WTC11 (cell line): ENCODE measurements around the gene GPBP1L1. TPM values are rescaled to one million over a fixed set of nuclear protein-coding genes. Genes with fewer than 3 reads are reported as not detected.

ENCODE experiments used
- ATAC-seq: fragments of 200-7000 bp; cut with Tn5 transposase; 2 replicates; pipeline ENCODE4 v1.10.0; 2021; ENCODE audit warnings: mild to moderate bottlenecking, moderate library complexity
- CTCF ChIA-PET: fragments of 300-600 bp; sonication (Branson Sonifier 250); formaldehyde crosslinking; loops from one replicate; lab custom pipeline; 2021; ENCODE audit warnings: antibody characterized with exemption; lab: Charles Lee
- POLR2A ChIA-PET: fragments of 350-600 bp; sonication (Branson Sonifier 250); formaldehyde crosslinking; loops from one replicate; lab custom pipeline; 2021; ENCODE audit warnings: antibody characterized with exemption; lab: Charles Lee
- DNase-seq: peaks from one replicate; pipeline ENCODE4 v3.0.0; 2021; ENCODE audit warnings: low spot score
- H3K27ac Mint-ChIP-seq: 2 replicates; pipeline ENCODE4 v1.8.0; 2021; ENCODE audit warnings: mixed read lengths
- H3K27me3 Mint-ChIP-seq: 2 replicates; pipeline ENCODE4 v1.8.0; 2021; ENCODE audit warnings: low read depth, mild to moderate bottlenecking, moderate library complexity, mixed read lengths
- H3K36me3 Mint-ChIP-seq: 2 replicates; pipeline ENCODE4 v1.8.0; 2021; ENCODE audit warnings: mixed read lengths
- H3K4me1 Mint-ChIP-seq: 2 replicates; pipeline ENCODE4 v1.8.0; 2022; ENCODE audit warnings: mixed read lengths
- H3K4me3 Mint-ChIP-seq: 2 replicates; pipeline ENCODE4 v1.8.0; 2021; ENCODE audit warnings: mild to moderate bottlenecking, moderate library complexity, mixed read lengths
- H3K9me3 Mint-ChIP-seq: 2 replicates; pipeline ENCODE4 v1.8.0; 2021; ENCODE audit warnings: mixed read lengths
- ATF3 ChIP-seq: sonication (generic); formaldehyde crosslinking; conservative IDR thresholded peaks from 2 replicates; pipeline ENCODE4 v1.8.1; 2022; ENCODE audit warnings: mild to moderate bottlenecking, missing genetic modification reagents
- ATF6 ChIP-seq: sonication (generic); formaldehyde crosslinking; IDR thresholded peaks from 2 replicates; pipeline ENCODE4 v1.8.1; 2023; ENCODE audit warnings: mild to moderate bottlenecking, missing genetic modification reagents
- CBFB ChIP-seq: sonication (generic); formaldehyde crosslinking; IDR thresholded peaks from 2 replicates; pipeline ENCODE4 v1.8.1; 2022; ENCODE audit warnings: mild to moderate bottlenecking, low read depth, missing genetic modification reagents
- E2F5 ChIP-seq: sonication (generic); formaldehyde crosslinking; IDR thresholded peaks from 2 replicates; pipeline ENCODE4 v1.8.1; 2022; ENCODE audit warnings: mild to moderate bottlenecking, moderate library complexity, missing genetic modification reagents
- ERG ChIP-seq: fragments of 250-450 bp; sonication (Bioruptor Pico); IDR thresholded peaks from 2 replicates; pipeline ENCODE4 v1.8.0; 2021; ENCODE audit warnings: mild to moderate bottlenecking
- ESRRA ChIP-seq: sonication (generic); formaldehyde crosslinking; IDR thresholded peaks from 2 replicates; pipeline ENCODE4 v1.8.1; 2022; ENCODE audit warnings: mild to moderate bottlenecking, missing genetic modification reagents, borderline replicate concordance
- FOXP1 ChIP-seq: sonication (generic); formaldehyde crosslinking; IDR thresholded peaks from 2 replicates; pipeline ENCODE4 v1.8.0; 2022; ENCODE audit warnings: missing genetic modification reagents, mild to moderate bottlenecking, moderate library complexity, borderline replicate concordance
- FOXP4 ChIP-seq: sonication (generic); formaldehyde crosslinking; IDR thresholded peaks from 2 replicates; pipeline ENCODE4 v1.8.0; 2022; ENCODE audit warnings: mild to moderate bottlenecking, missing genetic modification reagents
- GABPB1 ChIP-seq: sonication (generic); formaldehyde crosslinking; IDR thresholded peaks from 2 replicates; pipeline ENCODE4 v1.8.1; 2023; ENCODE audit warnings: mild to moderate bottlenecking, missing genetic modification reagents
- GTF2I ChIP-seq: fragments of 250-450 bp; sonication (Bioruptor Pico); conservative IDR thresholded peaks from 2 replicates; pipeline ENCODE4 v1.4.0; 2021; ENCODE audit warnings: mild to moderate bottlenecking
- HMGXB4 ChIP-seq: sonication (generic); formaldehyde crosslinking; IDR thresholded peaks from 2 replicates; pipeline ENCODE4 v1.8.1; 2023; ENCODE audit warnings: mild to moderate bottlenecking, moderate library complexity, missing genetic modification reagents
- IRF1 ChIP-seq: sonication (generic); formaldehyde crosslinking; IDR thresholded peaks from 2 replicates; pipeline ENCODE4 v1.8.0; 2023; ENCODE audit warnings: missing genetic modification reagents
- IRF2 ChIP-seq: sonication (generic); formaldehyde crosslinking; IDR thresholded peaks from 2 replicates; pipeline ENCODE4 v1.8.0; 2022; ENCODE audit warnings: low read depth, missing genetic modification reagents, borderline replicate concordance
- NFYB ChIP-seq: sonication (generic); formaldehyde crosslinking; conservative IDR thresholded peaks from 2 replicates; pipeline ENCODE4 v1.8.0; 2022; ENCODE audit warnings: low read depth, missing genetic modification reagents
- NR3C1 ChIP-seq: sonication (generic); formaldehyde crosslinking; conservative IDR thresholded peaks from 2 replicates; pipeline ENCODE4 v1.8.1; 2023; ENCODE audit warnings: low read depth, mild to moderate bottlenecking, missing genetic modification reagents
- PRRX2 ChIP-seq: fragments of 250-450 bp; sonication (Bioruptor Pico); IDR thresholded peaks from 2 replicates; pipeline ENCODE4 v1.8.0; 2021; ENCODE audit warnings: mild to moderate bottlenecking
- STAT6 ChIP-seq: sonication (generic); formaldehyde crosslinking; conservative IDR thresholded peaks from 2 replicates; pipeline ENCODE4 v1.8.1; 2023; ENCODE audit warnings: mild to moderate bottlenecking, low read depth, missing genetic modification reagents, moderate library complexity
- TCF7 ChIP-seq: sonication (generic); formaldehyde crosslinking; IDR thresholded peaks from 2 replicates; pipeline ENCODE4 v1.8.0; 2022; ENCODE audit warnings: mild to moderate bottlenecking, low read depth, missing genetic modification reagents, moderate library complexity
- TP53 ChIP-seq: sonication (generic); formaldehyde crosslinking; IDR thresholded peaks from 2 replicates; pipeline ENCODE4 v1.8.1; 2023; ENCODE audit warnings: mild to moderate bottlenecking, missing genetic modification reagents
- ZBTB21 ChIP-seq: sonication (generic); formaldehyde crosslinking; IDR thresholded peaks from 2 replicates; pipeline ENCODE4 v1.8.1; 2023; ENCODE audit warnings: mild to moderate bottlenecking, missing genetic modification reagents, borderline replicate concordance
- ZNF416 ChIP-seq: fragments of 250-450 bp; sonication (Bioruptor Pico); IDR thresholded peaks from 2 replicates; pipeline ENCODE4 v1.9.0; 2021; ENCODE audit warnings: mild to moderate bottlenecking, inconsistent platforms
- total RNA-seq: library from RNA; stranded (reverse); gene quantifications from 3 replicates; pipeline ENCODE4 v1.2.3, GENCODE V29; 2021

The GPBP1L1 gene
- total RNA-seq, 1 experiment from 2014 or later, result 126 TPM

- Mint-ChIP-seq H3K27me3 (no peaks in the 10 kb centered on the region), H3K4me1 (no peaks in the 10 kb centered on the region), H3K36me3 (no peaks in the 10 kb centered on the region), H3K4me3 (no peak overlapping the region), H3K9me3 (no peaks in the 10 kb centered on the region), H3K27ac (no peak overlapping the region)
- no peak for TF ChIP-seq HMGXB4 (CRISPR knock-in tag)
- TF ChIP-seq IRF1 (CRISPR knock-in tag), result no peak
- TF ChIP-seq FOXP4 (CRISPR knock-in tag), result no peak
- no peak for TF ChIP-seq GTF2I
- TF ChIP-seq TCF7 (CRISPR knock-in tag), result no peak
- TF ChIP-seq NFYB, result no peak
- no peak for TF ChIP-seq CBFB (CRISPR knock-in tag)
- no peak for TF ChIP-seq ESRRA (CRISPR knock-in tag)
- no peak for ATAC-seq
- POLR2A ChIA-PET, result no interaction called here
- DNase-seq, result no peak
- CTCF ChIA-PET, result no interaction called here
Observed at GRCh38 chr1:45713711-45714110, 27.4 kb upstream of the GPBP1L1 start.

- H3K27ac Mint-ChIP-seq, result no peak overlapping the region
Observed at GRCh38 chr1:45704637-45705036, 18.3 kb upstream of the GPBP1L1 start.

GRCh38 chr1:45694823-45695222, 8.5 kb upstream of the GPBP1L1 start:
- ChIA-PET CTCF (no interaction called here), POLR2A (interaction anchor here (0.8 kb wide), 1 partner anchor 108 kb away, joined by 3 read pairs; no protein-coding TSS in a partner anchor)
- Mint-ChIP-seq H3K4me3 (no peak overlapping the region), H3K27ac (no peak overlapping the region), H3K4me1 (no peaks in the 10 kb centered on the region), H3K27me3 (no peaks in the 10 kb centered on the region), H3K36me3 (peaks cover 24% of the 10 kb centered on the region), H3K9me3 (no peaks in the 10 kb centered on the region)
- DNase-seq (no peak), ATAC-seq (no peak)
- no peak for TF ChIP-seq ZBTB21 (CRISPR knock-in tag)
- no peak for TF ChIP-seq STAT6 (CRISPR knock-in tag)
- no peak for TF ChIP-seq TP53
- no peak for TF ChIP-seq NR3C1 (CRISPR knock-in tag)
- TF ChIP-seq ERG, result no peak
- TF ChIP-seq TCF7 (CRISPR knock-in tag), result no peak
- no peak for TF ChIP-seq ATF6
- no peak for TF ChIP-seq FOXP1 (CRISPR knock-in tag)
- no peak for TF ChIP-seq ATF3 (CRISPR knock-in tag)
- no peak for TF ChIP-seq NFYB
- TF ChIP-seq ZNF416 (CRISPR knock-in tag), result no peak
- TF ChIP-seq PRRX2 (CRISPR knock-in tag), result no peak
- no peak for TF ChIP-seq GABPB1 (CRISPR knock-in tag)

More at GRCh38 chr1:45704637-45705036, 18.3 kb upstream of the GPBP1L1 start:
- H3K4me1 Mint-ChIP-seq, result no peaks in the 10 kb centered on the region
- ATAC-seq, result no peak
- no peak for DNase-seq
- peaks cover 5% of the 10 kb centered on the region for H3K36me3 Mint-ChIP-seq
- H3K4me3 Mint-ChIP-seq, result no peak overlapping the region
- peaks cover 7% of the 10 kb centered on the region for H3K9me3 Mint-ChIP-seq
- ChIA-PET CTCF (no interaction called here), POLR2A (no interaction called here)
- no peak for TF ChIP-seq E2F5 (CRISPR knock-in tag)
- TF ChIP-seq IRF2 (CRISPR knock-in tag), result no peak
- H3K27me3 Mint-ChIP-seq, result no peaks in the 10 kb centered on the region
